ENCODE results near the gene ACR.
"Not testable (repeated sequence)": the region's sequence is repeated elsewhere in the genome, so short reads cannot be mapped to it uniquely, and the experiment has no call there.

Gene ACR

GRCh38 chr22:50756406-50756805 lies 18.4 kb downstream of the ACR start:
- not testable (repeated sequence) for H3K4me3 ChIP-seq (ENCODE audit: low read length in 2 of 2); H3K27ac ChIP-seq (ENCODE audit: low read length)

GRCh38 chr22:50756949-50757491 lies 19.0 kb downstream of the ACR start:
- not testable (repeated sequence) for H3K27ac ChIP-seq (ENCODE audit: low read length); H3K36me3 ChIP-seq (ENCODE audit: control insufficient read depth in 2 of 2, insufficient read depth in 2 of 2, low read length in 2 of 2); H3K9ac ChIP-seq (ENCODE audit: low read length in 2 of 2); H3K9me3 ChIP-seq (ENCODE audit: control insufficient read depth in 2 of 2, low read length in 2 of 2); H3K4me1 ChIP-seq (ENCODE audit: control insufficient read depth, insufficient read depth, low read length); H3K27me3 ChIP-seq (ENCODE audit: control insufficient read depth in 1 of 2, insufficient read depth in 2 of 2, low read length in 2 of 2)
- H3K4me3 ChIP-seq (ENCODE audit: low read length in 2 of 2): peak overlapping the region; percentile 36 to 71

More at GRCh38 chr22:50756406-50756805, 18.4 kb downstream of the ACR start:
- not testable (repeated sequence) for H3K9ac ChIP-seq (ENCODE audit: low read length in 2 of 2); H3K9me3 ChIP-seq (ENCODE audit: control insufficient read depth in 2 of 2, low read length in 2 of 2); H3K27me3 ChIP-seq (ENCODE audit: control insufficient read depth in 1 of 2, insufficient read depth in 2 of 2, low read length in 2 of 2); H3K4me1 ChIP-seq (ENCODE audit: control insufficient read depth, insufficient read depth, low read length); H3K36me3 ChIP-seq (ENCODE audit: control insufficient read depth in 2 of 2, insufficient read depth in 2 of 2, low read length in 2 of 2)

GRCh38 chr22:50759597-50760341 lies 21.8 kb downstream of the ACR start:
- not testable (repeated sequence) for H3K36me3 ChIP-seq (ENCODE audit: control insufficient read depth in 2 of 2, insufficient read depth in 2 of 2, low read length in 2 of 2); H3K4me1 ChIP-seq (ENCODE audit: control insufficient read depth, insufficient read depth, low read length); H3K4me3 ChIP-seq (ENCODE audit: low read length in 2 of 2); H3K27me3 ChIP-seq (ENCODE audit: control insufficient read depth in 1 of 2, insufficient read depth in 2 of 2, low read length in 2 of 2); H3K9ac ChIP-seq (ENCODE audit: low read length in 2 of 2); H3K27ac ChIP-seq (ENCODE audit: low read length); H3K9me3 ChIP-seq (ENCODE audit: control insufficient read depth in 2 of 2, low read length in 2 of 2)

- H3K27me3 ChIP-seq (ENCODE audit: control insufficient read depth in 1 of 2, insufficient read depth in 2 of 2, low read length in 2 of 2); H3K27ac ChIP-seq (ENCODE audit: low read length); H3K4me3 ChIP-seq (ENCODE audit: low read length in 2 of 2); H3K36me3 ChIP-seq (ENCODE audit: control insufficient read depth in 2 of 2, insufficient read depth in 2 of 2, low read length in 2 of 2); H3K9me3 ChIP-seq (ENCODE audit: control insufficient read depth in 2 of 2, low read length in 2 of 2); H3K4me1 ChIP-seq (ENCODE audit: control insufficient read depth, insufficient read depth, low read length); H3K9ac ChIP-seq (ENCODE audit: low read length in 2 of 2): not testable (repeated sequence)
Measured at GRCh38 chr22:50761829-50762228, 23.8 kb downstream of the ACR start.

- H3K9me3 ChIP-seq (ENCODE audit: control insufficient read depth in 2 of 2, low read length in 2 of 2); H3K9ac ChIP-seq (ENCODE audit: low read length in 2 of 2); H3K36me3 ChIP-seq (ENCODE audit: control insufficient read depth in 2 of 2, insufficient read depth in 2 of 2, low read length in 2 of 2); H3K4me3 ChIP-seq (ENCODE audit: low read length in 2 of 2); H3K4me1 ChIP-seq (ENCODE audit: control insufficient read depth, insufficient read depth, low read length); H3K27ac ChIP-seq (ENCODE audit: low read length); H3K27me3 ChIP-seq (ENCODE audit: control insufficient read depth in 1 of 2, insufficient read depth in 2 of 2, low read length in 2 of 2): not testable (repeated sequence)
Measured at GRCh38 chr22:50764288-50764687, 26.3 kb downstream of the ACR start.

- H3K4me3 ChIP-seq (ENCODE audit: low read length in 2 of 2); H3K9ac ChIP-seq (ENCODE audit: low read length in 2 of 2); H3K27ac ChIP-seq (ENCODE audit: low read length); H3K27me3 ChIP-seq (ENCODE audit: control insufficient read depth in 1 of 2, insufficient read depth in 2 of 2, low read length in 2 of 2); H3K36me3 ChIP-seq (ENCODE audit: control insufficient read depth in 2 of 2, insufficient read depth in 2 of 2, low read length in 2 of 2); H3K9me3 ChIP-seq (ENCODE audit: control insufficient read depth in 2 of 2, low read length in 2 of 2); H3K4me1 ChIP-seq (ENCODE audit: control insufficient read depth, insufficient read depth, low read length): not testable (repeated sequence)
Measured at GRCh38 chr22:50775132-50775531, 37.1 kb downstream of the ACR start.

- not testable (repeated sequence) for H3K4me1 ChIP-seq (ENCODE audit: control insufficient read depth, insufficient read depth, low read length); H3K36me3 ChIP-seq (ENCODE audit: control insufficient read depth in 2 of 2, insufficient read depth in 2 of 2, low read length in 2 of 2); H3K27me3 ChIP-seq (ENCODE audit: control insufficient read depth in 1 of 2, insufficient read depth in 2 of 2, low read length in 2 of 2); H3K9ac ChIP-seq (ENCODE audit: low read length in 2 of 2); H3K27ac ChIP-seq (ENCODE audit: low read length); H3K9me3 ChIP-seq (ENCODE audit: control insufficient read depth in 2 of 2, low read length in 2 of 2); H3K4me3 ChIP-seq (ENCODE audit: low read length in 2 of 2)
Measured at GRCh38 chr22:50777631-50778030, 39.6 kb downstream of the ACR start.

GRCh38 chr22:50780244-50780643 lies 42.2 kb downstream of the ACR start:
- not testable (repeated sequence) for H3K4me1 ChIP-seq (ENCODE audit: control insufficient read depth, insufficient read depth, low read length); H3K4me3 ChIP-seq (ENCODE audit: low read length in 2 of 2); H3K36me3 ChIP-seq (ENCODE audit: control insufficient read depth in 2 of 2, insufficient read depth in 2 of 2, low read length in 2 of 2); H3K9ac ChIP-seq (ENCODE audit: low read length in 2 of 2); H3K27me3 ChIP-seq (ENCODE audit: control insufficient read depth in 1 of 2, insufficient read depth in 2 of 2, low read length in 2 of 2); H3K9me3 ChIP-seq (ENCODE audit: control insufficient read depth in 2 of 2, low read length in 2 of 2); H3K27ac ChIP-seq (ENCODE audit: low read length)

- not testable (repeated sequence) for H3K9me3 ChIP-seq (ENCODE audit: control insufficient read depth in 2 of 2, low read length in 2 of 2); H3K36me3 ChIP-seq (ENCODE audit: control insufficient read depth in 2 of 2, insufficient read depth in 2 of 2, low read length in 2 of 2); H3K27me3 ChIP-seq (ENCODE audit: control insufficient read depth in 1 of 2, insufficient read depth in 2 of 2, low read length in 2 of 2); H3K4me3 ChIP-seq (ENCODE audit: low read length in 2 of 2); H3K27ac ChIP-seq (ENCODE audit: low read length); H3K9ac ChIP-seq (ENCODE audit: low read length in 2 of 2); H3K4me1 ChIP-seq (ENCODE audit: control insufficient read depth, insufficient read depth, low read length)
Measured at GRCh38 chr22:50782253-50782652, 44.2 kb downstream of the ACR start.

- H3K4me1 ChIP-seq (ENCODE audit: control insufficient read depth, insufficient read depth, low read length); H3K36me3 ChIP-seq (ENCODE audit: control insufficient read depth in 2 of 2, insufficient read depth in 2 of 2, low read length in 2 of 2); H3K9me3 ChIP-seq (ENCODE audit: control insufficient read depth in 2 of 2, low read length in 2 of 2); H3K27me3 ChIP-seq (ENCODE audit: control insufficient read depth in 1 of 2, insufficient read depth in 2 of 2, low read length in 2 of 2); H3K27ac ChIP-seq (ENCODE audit: low read length): not testable (repeated sequence)
- Histone ChIP-seq H3K4me3 (ENCODE audit: low read length in 2 of 2) (peak within 1 kb of the TSS; percentile 65 to 71), H3K9ac (ENCODE audit: low read length in 2 of 2) (peak within 1 kb of the TSS; percentile 47 to 60)
Measured at GRCh38 chr22:50783033-50783879, 45.3 kb downstream of the ACR start, which contains the start of gene RABL2B. Gene RABL2B, minus strand, starts transcription at chr22:50783636. Its CDS starts 1,342 bp downstream, at chr22:50782294.

GRCh38 chr22:50783880-50784276 lies 45.9 kb downstream of the ACR start:
- Histone ChIP-seq H3K9ac (ENCODE audit: low read length in 2 of 2) (peak overlapping the region; percentile 47 to 60), H3K4me3 (ENCODE audit: low read length in 2 of 2) (peak overlapping the region; percentile 65 to 71)
- not testable (repeated sequence) for H3K27ac ChIP-seq (ENCODE audit: low read length); H3K36me3 ChIP-seq (ENCODE audit: control insufficient read depth in 2 of 2, insufficient read depth in 2 of 2, low read length in 2 of 2); H3K4me1 ChIP-seq (ENCODE audit: control insufficient read depth, insufficient read depth, low read length); H3K27me3 ChIP-seq (ENCODE audit: control insufficient read depth in 1 of 2, insufficient read depth in 2 of 2, low read length in 2 of 2); H3K9me3 ChIP-seq (ENCODE audit: control insufficient read depth in 2 of 2, low read length in 2 of 2)

All from stomach smooth muscle (tissue), 2 donors.